CD4-positive, alpha-beta T cell (primary cell): ENCODE measurements around the gene ZNF443. TPM values are rescaled to one million over a fixed set of nuclear protein-coding genes. Genes with fewer than 3 reads are reported as not detected.

Experiments
- ATAC-seq: fragments of 200-7000 bp; cut with Tn5 transposase; one replicate; pipeline ENCODE4 v1.10.0; 2022; ENCODE audit warnings: mild to moderate bottlenecking; ENCODE audit not compliant: poor library complexity
- CTCF ChIA-PET: fragments of 350-600 bp; sonication (Branson Sonifier 250); formaldehyde crosslinking; loops from one replicate; lab custom pipeline; 2021; ENCODE audit warnings: antibody characterized with exemption, inconsistent platforms; lab: Charles Lee
- POLR2A ChIA-PET: fragments of 350-600 bp; sonication (Branson Sonifier 250); formaldehyde crosslinking; loops from one replicate; lab custom pipeline; 2021; ENCODE audit warnings: antibody characterized with exemption, inconsistent platforms; lab: Charles Lee
- DNase-seq, 14 experiments: peaks; one replicate each; pipeline ENCODE4 v3.0.0-alpha.2; 2013 to 2020; ENCODE audit warnings: mixed read lengths in 2 of 14
- H3K27ac ChIP-seq, 2 donors: one replicate each; pipeline versions ENCODE4 v1.5.1 to v1.7.0; 2013; ENCODE audit warnings: low read length in 2 of 2, low read depth in 1 of 2, mild to moderate bottlenecking in 1 of 2
- H3K27me3 ChIP-seq, 2 experiments: 1 replicate in 1 of 2; 2 replicates in 1 of 2; pipeline versions ENCODE4 v1.6.1 to v1.7.0; 2013; ENCODE audit warnings: low read length in 2 of 2, control low read depth in 1 of 2, mild to moderate bottlenecking in 1 of 2, moderate library complexity in 1 of 2; ENCODE audit not compliant: insufficient read depth in 2 of 2, control insufficient read depth in 1 of 2
- H3K36me3 ChIP-seq: one replicate; pipeline ENCODE4 v1.6.1; 2013; ENCODE audit warnings: low read length, control low read depth; ENCODE audit not compliant: insufficient read depth
- H3K4me1 ChIP-seq: one replicate; pipeline ENCODE4 v1.6.1; 2013; ENCODE audit warnings: low read length, control low read depth; ENCODE audit not compliant: insufficient read depth
- H3K4me3 ChIP-seq: one replicate; pipeline ENCODE4 v1.5.1; 2013; ENCODE audit warnings: mild to moderate bottlenecking, low read length, moderate library complexity
- H3K9me3 ChIP-seq, 2 experiments: 1 replicate in 1 of 2; 2 replicates in 1 of 2; pipeline versions ENCODE4 v1.6.1 to v1.7.0; 2013; ENCODE audit warnings: low read length in 2 of 2, mild to moderate bottlenecking in 2 of 2, control low read depth in 1 of 2, moderate library complexity in 1 of 2; ENCODE audit not compliant: control insufficient read depth in 1 of 2, insufficient read depth in 1 of 2
- H3K27ac Mint-ChIP-seq: one replicate; pipeline ENCODE4 v1.8.0; 2020; ENCODE audit warnings: mixed read lengths
- H3K27me3 Mint-ChIP-seq: one replicate; pipeline ENCODE4 v1.8.0; 2021; ENCODE audit warnings: mixed read lengths
- H3K36me3 Mint-ChIP-seq: one replicate; pipeline ENCODE4 v1.8.0; 2021; ENCODE audit warnings: low read depth, mixed read lengths
- H3K4me1 Mint-ChIP-seq: one replicate; pipeline ENCODE4 v1.8.0; 2021; ENCODE audit warnings: low read depth, mixed read lengths
- H3K4me3 Mint-ChIP-seq: one replicate; pipeline ENCODE4 v1.8.0; 2020; ENCODE audit warnings: mild to moderate bottlenecking, mixed read lengths
- H3K9me3 Mint-ChIP-seq: one replicate; pipeline ENCODE4 v1.8.0; 2020; ENCODE audit warnings: mixed read lengths
- intact Hi-C, 2 experiments: fragments of 100-400 bp; cut with DNase I in 1 of 2; cut with micrococcal nuclease in 1 of 2; formaldehyde crosslinking; loops; one replicate each; pipeline versions ENCODE4 v1.15.1 to v1.9.0; 2023 to 2025; cut with DNase I, micrococcal nuclease
- total RNA-seq, 174 experiments: library from RNA in 2 of 174; stranded (reverse) in 2 of 174; gene quantifications; one replicate each; pipeline ENCODE4 v1.2.3 and lab custom pipeline; 2021 to 2026
- TF ChIP-seq, protein P1 (sequence below): fragments of 200-600 bp; IDR thresholded peaks from one replicate; pipeline ENCODE4 v1.8.0; 2022; ENCODE audit warnings: antibody characterized with exemption, mild to moderate bottlenecking

ZNF443 gene
- total RNA-seq, 2 experiments from 2014 or later: 1.8 to 2.0 TPM

- ATAC-seq: peak; percentile 40
- no peaks in the 10 kb centered on the region for H3K9me3 Mint-ChIP-seq
- peaks cover 37% of the 10 kb centered on the region for H3K4me1 ChIP-seq
- H3K27me3 Mint-ChIP-seq: no peaks in the 10 kb centered on the region
- no peaks in the 10 kb centered on the region for H3K36me3 ChIP-seq
- intact Hi-C loops: loop anchor here in 1 of 2 experiments (2.0 kb wide), 1 partner anchor 44 kb away; the partner anchor contains the start of gene ZNF443
- peaks cover 6% of the 10 kb centered on the region for H3K36me3 Mint-ChIP-seq
- TF ChIP-seq, protein P1, sequence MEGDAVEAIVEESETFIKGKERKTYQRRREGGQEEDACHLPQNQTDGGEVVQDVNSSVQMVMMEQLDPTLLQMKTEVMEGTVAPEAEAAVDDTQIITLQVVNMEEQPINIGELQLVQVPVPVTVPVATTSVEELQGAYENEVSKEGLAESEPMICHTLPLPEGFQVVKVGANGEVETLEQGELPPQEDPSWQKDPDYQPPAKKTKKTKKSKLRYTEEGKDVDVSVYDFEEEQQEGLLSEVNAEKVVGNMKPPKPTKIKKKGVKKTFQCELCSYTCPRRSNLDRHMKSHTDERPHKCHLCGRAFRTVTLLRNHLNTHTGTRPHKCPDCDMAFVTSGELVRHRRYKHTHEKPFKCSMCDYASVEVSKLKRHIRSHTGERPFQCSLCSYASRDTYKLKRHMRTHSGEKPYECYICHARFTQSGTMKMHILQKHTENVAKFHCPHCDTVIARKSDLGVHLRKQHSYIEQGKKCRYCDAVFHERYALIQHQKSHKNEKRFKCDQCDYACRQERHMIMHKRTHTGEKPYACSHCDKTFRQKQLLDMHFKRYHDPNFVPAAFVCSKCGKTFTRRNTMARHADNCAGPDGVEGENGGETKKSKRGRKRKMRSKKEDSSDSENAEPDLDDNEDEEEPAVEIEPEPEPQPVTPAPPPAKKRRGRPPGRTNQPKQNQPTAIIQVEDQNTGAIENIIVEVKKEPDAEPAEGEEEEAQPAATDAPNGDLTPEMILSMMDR: no peak
- peak overlapping the region; percentile 99 for H3K4me3 ChIP-seq
- no peak for DNase-seq
- H3K4me3 Mint-ChIP-seq: peak overlapping the region; percentile 98
- H3K27ac Mint-ChIP-seq: peak overlapping the region; percentile 97
- peaks cover 0 to 7% of the 10 kb centered on the region in 2 experiments for H3K9me3 ChIP-seq
- ChIA-PET POLR2A (interaction anchor here (0.7 to 2.6 kb wide), 3 partner anchors 11 to 152 kb away, joined by 3 to 17 read pairs (median 13); partner anchors contain the start of gene ZNF563), CTCF (interaction anchor here (2.6 kb wide), 1 partner anchor 10 kb away, joined by 20 read pairs; no protein-coding TSS in a partner anchor)
- no peaks in the 10 kb centered on the region for H3K27me3 ChIP-seq
- peaks cover 36% of the 10 kb centered on the region for H3K4me1 Mint-ChIP-seq
- H3K27ac ChIP-seq: peak overlapping the region; percentile 52 to 68
These were observed 44.2 kb upstream of the ZNF443 start for GRCh38 chr19:12485052-12485416.

- H3K4me1 ChIP-seq: peaks cover 37% of the 10 kb centered on the region
- ATAC-seq: peak; percentile 98
- TF ChIP-seq, protein P1: no peak
- Mint-ChIP-seq H3K4me1 (peaks cover 36% of the 10 kb centered on the region), H3K27me3 (no peaks in the 10 kb centered on the region), H3K9me3 (no peaks in the 10 kb centered on the region), H3K4me3 (peak within 1 kb of the TSS; percentile 98), H3K27ac (peak within 1 kb of the TSS; percentile 97), H3K36me3 (peaks cover 6% of the 10 kb centered on the region)
- no peaks in the 10 kb centered on the region for H3K36me3 ChIP-seq
- POLR2A ChIA-PET: interaction anchor here (0.7 to 2.6 kb wide), 3 partner anchors 11 to 152 kb away, joined by 3 to 17 read pairs (median 13); partner anchors contain the start of gene ZNF563
- H3K27me3 ChIP-seq: no peaks in the 10 kb centered on the region
- H3K9me3 ChIP-seq: peaks cover 0 to 7% of the 10 kb centered on the region in 2 experiments
- peak within 1 kb of the TSS; percentile 99 for H3K4me3 ChIP-seq
- DNase-seq: peak; percentile 73 to 93 (median 86)
- intact Hi-C loops: loop anchor here (1.0 to 5.0 kb wide), 4 partner anchors 11 to 63 kb away; partner anchors contain the start of gene ZNF443 (in 2 of the 2)
- H3K27ac ChIP-seq: peak within 1 kb of the TSS; percentile 52 to 68
- CTCF ChIA-PET: interaction anchor here (2.6 kb wide), 1 partner anchor 10 kb away, joined by 20 read pairs; no protein-coding TSS in a partner anchor
These were observed 43.7 kb upstream of the ZNF443 start, which contains the start of gene ZNF709 for GRCh38 chr19:12484371-12485051. Gene ZNF709 (minus strand): TSS chr19:12484816. CDS start chr19:12484657, 159 bp downstream.

- peaks cover 6% of the 10 kb centered on the region for H3K36me3 Mint-ChIP-seq
- no peaks in the 10 kb centered on the region for H3K27me3 Mint-ChIP-seq
- ChIA-PET POLR2A (interaction anchor here (2.5 to 2.6 kb wide), 2 partner anchors 12 to 151 kb away, joined by 13 to 17 read pairs; partner anchors contain the start of gene ZNF563), CTCF (interaction anchor here (2.6 kb wide), 1 partner anchor 11 kb away, joined by 20 read pairs; no protein-coding TSS in a partner anchor)
- Histone ChIP-seq H3K9me3 (peaks cover 0 to 7% of the 10 kb centered on the region in 2 experiments), H3K36me3 (no peaks in the 10 kb centered on the region), H3K4me3 (peak overlapping the region; percentile 99), H3K27me3 (no peaks in the 10 kb centered on the region), H3K27ac (peak overlapping the region in 1 of 2 donors; percentile 52), H3K4me1 (peaks cover 39% of the 10 kb centered on the region)
- TF ChIP-seq, protein P1: no peak
- peak overlapping the region; percentile 98 for H3K4me3 Mint-ChIP-seq
- ATAC-seq (no peak), DNase-seq (no peak)
- peaks cover 37% of the 10 kb centered on the region for H3K4me1 Mint-ChIP-seq
- peak overlapping the region; percentile 97 for H3K27ac Mint-ChIP-seq
- H3K9me3 Mint-ChIP-seq: no peaks in the 10 kb centered on the region
- intact Hi-C loops: loop anchor here (1.0 to 5.0 kb wide), 4 partner anchors 11 to 63 kb away; partner anchors contain the start of gene ZNF443 (in 2 of the 2)
These were observed 43.2 kb upstream of the ZNF443 start for GRCh38 chr19:12484011-12484370.
